Pancreas (tissue), 10 donors: ENCODE measurements around the gene RSPH6A. TPM values are rescaled to one million over a fixed set of nuclear protein-coding genes. Genes with fewer than 3 reads are reported as not detected.

Experiments
- ATAC-seq, 4 donors: fragments of 200-7000 bp; cut with Tn5 transposase; one replicate each; pipeline versions ENCODE4 v1.8.0 to v1.9.1; 2020; ENCODE audit warnings: mild to moderate bottlenecking in 4 of 4, moderate library complexity in 4 of 4
- DNase-seq, 6 donors: peaks; one replicate each; pipeline ENCODE4 v3.0.0-alpha.2; 2020
- FAIRE-seq: peaks from 2 replicates; lab custom pipeline; 2012; peaks lifted over from hg19 to GRCh38; lab: Jason Lieb, UNC
- H3K27ac ChIP-seq, 4 donors: fragments of 200-600 bp; sonication (generic); 1 replicate in 3 of 4; 2 replicates in 1 of 4; pipeline versions ENCODE4 v1.5.0 to v1.8.0; 2020
- H3K27me3 ChIP-seq, 4 donors: fragments of 200-600 bp; one replicate each; pipeline ENCODE4 v1.8.0; 2021
- H3K36me3 ChIP-seq, 3 donors: fragments of 200-600 bp; sonication (generic) in 1 of 3; one replicate each; pipeline versions ENCODE4 v1.5.0 to v1.8.0; 2020 to 2021
- H3K4me1 ChIP-seq, 3 donors: fragments of 200-600 bp; one replicate each; pipeline ENCODE4 v1.8.0; 2021
- H3K4me3 ChIP-seq, 4 donors: fragments of 200-600 bp; sonication (generic) in 2 of 4; one replicate each; pipeline versions ENCODE4 v1.5.0 to v1.8.0; 2020 to 2021
- H3K9me3 ChIP-seq, 4 donors: fragments of 200-600 bp; one replicate each; pipeline ENCODE4 v1.8.0; 2021
- WGBS, 2 donors: extraction: QIAGEN DNeasy Blood & Tissue Kit; methylation state at CpG; one replicate each; pipeline ENCODE4 v1.1.7; 2013; 5-methylcytosine and 5-hydroxymethylcytosine counted together
- intact Hi-C, 3 donors: fragments of 100-400 bp; cut with DNase I; formaldehyde crosslinking; loops; one replicate each; pipeline versions ENCODE4 v1.11.1 to v1.14.2; 2022
- polyA plus RNA-seq, 2 donors: library from polyadenylated mRNA; stranded (reverse); fragments of 200-250 nt; gene quantifications; one replicate each; pipeline ENCODE4 v1.2.3, GENCODE V29; 2013
- total RNA-seq, 6 donors: library from RNA; stranded (reverse); fragmentation: NEBNext Ultra II Directional in 4 of 6; extraction: Animal tissue kit (Norgen Biotek cat#: 25700) in 4 of 6; gene quantifications; one replicate each; pipeline versions ENCODE4 v1.2.1 to v1.2.4, GENCODE V29; 2021 to 2023
- TF ChIP-seq, protein P1 (sequence below), 4 donors: fragments of 200-600 bp; sonication (generic) in 3 of 4; IDR thresholded peaks; one replicate each; pipeline versions ENCODE4 v1.5.0 to v1.8.0; 2021; ENCODE audit warnings: antibody characterized with exemption in 4 of 4
- donor health status: healthy with polysubstance abuse.
- donor health status: DM: no; HTN: no; CAD: no; lungs with moderate emphysema.
- donor health status: DM: no; HTN: no; CAD: no.
- donor health status: control.
- donor health status: control.
- donor health status: Bipolar disorder and iron deficiency.
- donor health status: DM: yes; HTN: yes; CAD: no.
- donor health status: DM: no; HTN: no; CAD: no.
- donor health status: DM: no; HTN: no; CAD: no.
- donor health status: DM: yes; HTN: yes; CAD: no.

RSPH6A gene
- total and polyA plus RNA-seq, 8 donors: 0.08 TPM; not detected in 6

GRCh38 chr19:45852983-45853382, 37.9 kb upstream of the RSPH6A start:
- Histone ChIP-seq H3K4me1 (no peaks in the 10 kb centered on the region), H3K4me3 (no peak overlapping the region), H3K36me3 (peaks cover 3 to 43% (median 16%) of the 10 kb centered on the region in 3 donors), H3K27me3 (no peaks in the 10 kb centered on the region), H3K9me3 (no peaks in the 10 kb centered on the region), H3K27ac (no peak overlapping the region)
- WGBS, 2 donors: 61 to 68% methylated on average over 7 of the region's 7 CpGs
- no peak for ATAC-seq
- FAIRE-seq: no peak
- TF ChIP-seq, protein P1, sequence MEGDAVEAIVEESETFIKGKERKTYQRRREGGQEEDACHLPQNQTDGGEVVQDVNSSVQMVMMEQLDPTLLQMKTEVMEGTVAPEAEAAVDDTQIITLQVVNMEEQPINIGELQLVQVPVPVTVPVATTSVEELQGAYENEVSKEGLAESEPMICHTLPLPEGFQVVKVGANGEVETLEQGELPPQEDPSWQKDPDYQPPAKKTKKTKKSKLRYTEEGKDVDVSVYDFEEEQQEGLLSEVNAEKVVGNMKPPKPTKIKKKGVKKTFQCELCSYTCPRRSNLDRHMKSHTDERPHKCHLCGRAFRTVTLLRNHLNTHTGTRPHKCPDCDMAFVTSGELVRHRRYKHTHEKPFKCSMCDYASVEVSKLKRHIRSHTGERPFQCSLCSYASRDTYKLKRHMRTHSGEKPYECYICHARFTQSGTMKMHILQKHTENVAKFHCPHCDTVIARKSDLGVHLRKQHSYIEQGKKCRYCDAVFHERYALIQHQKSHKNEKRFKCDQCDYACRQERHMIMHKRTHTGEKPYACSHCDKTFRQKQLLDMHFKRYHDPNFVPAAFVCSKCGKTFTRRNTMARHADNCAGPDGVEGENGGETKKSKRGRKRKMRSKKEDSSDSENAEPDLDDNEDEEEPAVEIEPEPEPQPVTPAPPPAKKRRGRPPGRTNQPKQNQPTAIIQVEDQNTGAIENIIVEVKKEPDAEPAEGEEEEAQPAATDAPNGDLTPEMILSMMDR (IDR thresholded peaks at IDR 0.05): no peak
- peak in 1 of 6 donors; percentile 23 for DNase-seq
- intact Hi-C loops: no loop called here

GRCh38 chr19:45852145-45852750, 37.1 kb upstream of the RSPH6A start:
- 90 to 91% methylated on average over 10 of the region's 10 CpGs for WGBS, 2 donors

DNA sequence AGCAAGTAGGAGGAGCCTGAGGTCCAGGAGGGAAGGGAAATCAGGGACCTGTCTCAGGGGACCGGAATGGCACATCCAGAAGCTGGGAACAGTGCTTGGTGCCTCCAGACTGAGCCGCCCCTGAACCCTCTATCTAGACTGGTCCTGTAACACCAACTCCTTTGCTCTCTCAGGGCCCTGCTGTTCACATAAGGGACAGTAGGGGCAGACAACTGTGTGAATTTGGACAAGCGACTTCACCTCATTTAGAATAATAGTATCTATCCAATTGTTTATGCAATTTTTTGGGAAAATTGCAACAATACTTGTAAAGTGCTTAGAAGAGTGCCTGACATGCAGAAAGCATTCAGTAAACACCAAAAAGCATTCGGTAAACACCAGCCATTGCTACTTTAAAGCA, 33.8 kb upstream of the RSPH6A start:
- FAIRE-seq (no peak), DNase-seq (no peak), ATAC-seq (no peak)
- TF ChIP-seq, protein P1 (IDR thresholded peaks at IDR 0.05): no peak
- H3K36me3 ChIP-seq: peaks cover 3 to 64% (median 18%) of the 10 kb centered on the region in 3 donors
- H3K27ac ChIP-seq: no peak overlapping the region
- no peak overlapping the region for H3K4me3 ChIP-seq
- intact Hi-C loops: no loop called here
- 89 to 90% methylated on average over 4 of the region's 4 CpGs for WGBS, 2 donors
- no peaks in the 10 kb centered on the region for H3K9me3 ChIP-seq
- H3K27me3 ChIP-seq: no peaks in the 10 kb centered on the region
- no peaks in the 10 kb centered on the region for H3K4me1 ChIP-seq

More at GRCh38 chr19:45852145-45852750, 37.1 kb upstream of the RSPH6A start:
- Histone ChIP-seq H3K4me3 (no peak overlapping the region), H3K9me3 (no peaks in the 10 kb centered on the region), H3K4me1 (no peaks in the 10 kb centered on the region), H3K36me3 (peaks cover 3 to 50% (median 18%) of the 10 kb centered on the region in 3 donors), H3K27me3 (no peaks in the 10 kb centered on the region), H3K27ac (no peak overlapping the region)
- peak in 1 of 6 donors; percentile 7 for DNase-seq
- intact Hi-C loops: no loop called here
- TF ChIP-seq, protein P1 (IDR thresholded peaks at IDR 0.05): no peak
- FAIRE-seq: no peak
- ATAC-seq: no peak

DNA sequence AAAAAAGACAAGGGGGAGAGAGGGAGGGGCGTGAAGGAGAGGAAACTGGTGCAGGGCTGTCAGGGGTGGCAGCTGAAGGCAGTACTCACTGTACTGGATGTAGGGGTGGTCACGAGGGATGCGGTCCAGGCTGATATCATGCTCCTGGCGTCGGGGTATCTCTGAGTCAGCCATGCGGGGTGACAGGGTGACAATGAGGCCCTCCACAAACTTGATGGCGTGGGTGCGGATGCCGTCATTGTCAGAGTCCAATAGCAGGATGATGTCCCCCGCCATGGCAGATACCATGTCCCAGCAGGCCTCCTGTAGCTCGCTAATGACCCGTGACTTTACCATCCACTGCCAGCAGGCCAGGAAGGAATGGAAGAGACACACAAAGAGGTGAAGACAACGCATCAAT, 32.6 kb upstream of the RSPH6A start:
- no peaks in the 10 kb centered on the region for H3K9me3 ChIP-seq
- no peak for FAIRE-seq
- no peaks in the 10 kb centered on the region for H3K4me1 ChIP-seq
- intact Hi-C loops: no loop called here
- no peak for ATAC-seq
- H3K27me3 ChIP-seq: no peaks in the 10 kb centered on the region
- H3K4me3 ChIP-seq: no peak overlapping the region
- H3K36me3 ChIP-seq: peaks cover 3 to 68% (median 23%) of the 10 kb centered on the region in 3 donors
- no peak overlapping the region for H3K27ac ChIP-seq
- TF ChIP-seq, protein P1 (IDR thresholded peaks at IDR 0.05): no peak
- peak in 1 of 6 donors; percentile 29 for DNase-seq
- 91 to 95% methylated on average over 13 of the region's 13 CpGs for WGBS, 2 donors

- WGBS, 2 donors: 94% methylated on average over 14 of the region's 14 CpGs
- H3K36me3 ChIP-seq: peaks cover 0 to 65% (median 23%) of the 10 kb centered on the region in 3 donors
These were observed 27.1 kb upstream of the RSPH6A start for GRCh38 chr19:45842198-45842597.

More at GRCh38 chr19:45842198-45842597, 27.1 kb upstream of the RSPH6A start:
- DNase-seq: peak in 1 of 6 donors; percentile 48
- H3K9me3 ChIP-seq: no peaks in the 10 kb centered on the region
- no peak for FAIRE-seq
- intact Hi-C loops: no loop called here
- H3K4me1 ChIP-seq: no peaks in the 10 kb centered on the region
- no peak overlapping the region for H3K4me3 ChIP-seq
- no peak for ATAC-seq
- H3K27me3 ChIP-seq: no peaks in the 10 kb centered on the region
- TF ChIP-seq, protein P1 (IDR thresholded peaks at IDR 0.05): no peak
- no peak overlapping the region for H3K27ac ChIP-seq
